ENCODE results near the gene FSD1L. TPM values are rescaled to one million over a fixed set of nuclear protein-coding genes. Genes with fewer than 3 reads are reported as not detected.

FSD1L gene
- total RNA-seq, 1 experiment from 2014 or later: 5.7 TPM

DNA sequence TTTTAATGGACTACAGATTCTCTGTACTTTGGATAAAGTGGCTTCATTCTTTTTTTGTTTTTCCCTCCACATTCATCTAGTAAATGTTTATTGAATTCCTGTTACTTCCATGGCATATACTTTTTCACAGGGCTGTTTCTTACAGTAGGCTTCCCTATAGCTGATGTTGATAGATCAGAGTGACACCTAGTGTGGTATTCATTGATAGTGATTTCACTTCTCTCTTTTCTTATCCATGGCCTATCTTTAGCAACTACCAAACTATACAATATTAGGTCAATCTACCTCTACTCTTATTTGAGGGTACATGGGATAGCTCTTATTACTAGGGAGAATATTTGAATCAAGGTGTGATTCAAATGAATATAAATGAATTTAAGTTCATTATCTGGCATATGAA lies 35.8 kb downstream of the FSD1L start:
- CTCF ChIA-PET: no interaction called here

DNA sequence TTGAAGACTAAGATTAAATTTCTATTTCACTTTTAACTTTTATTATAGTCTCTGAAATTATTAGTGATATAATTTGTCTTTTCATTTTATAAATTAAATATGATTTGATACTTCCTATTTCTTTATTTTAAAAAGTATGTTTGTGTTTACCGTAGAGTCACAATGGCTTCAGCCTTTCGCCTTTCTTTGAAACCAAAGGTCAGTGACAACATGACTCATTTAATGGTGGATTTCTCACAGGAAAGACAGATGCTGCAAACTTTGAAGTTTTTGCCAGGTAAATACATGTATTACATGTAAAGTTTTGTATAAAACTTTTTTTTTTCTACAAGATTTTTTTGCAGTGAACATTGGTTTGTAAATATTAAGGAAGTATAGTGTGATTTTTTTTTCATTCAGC lies 36.4 kb downstream of the FSD1L start:
- intact Hi-C loops (cut with micrococcal nuclease; ENCODE audit: unreplicated experiment): no loop called here
- ChIA-PET POLR2A (no interaction called here), CTCF (no interaction called here)
- Mint-ChIP-seq H3K4me1 (ENCODE audit: low read depth, unreplicated experiment) (no peaks in the 10 kb centered on the region), H3K27me3 (ENCODE audit: insufficient read depth, unreplicated experiment) (no peaks in the 10 kb centered on the region), H3K27ac (ENCODE audit: unreplicated experiment) (no peak overlapping the region), H3K4me3 (ENCODE audit: unreplicated experiment) (no peak overlapping the region), H3K36me3 (ENCODE audit: insufficient read depth, unreplicated experiment) (no peaks in the 10 kb centered on the region), H3K9me3 (ENCODE audit: unreplicated experiment) (no peaks in the 10 kb centered on the region)
- TF ChIP-seq, protein P1, sequence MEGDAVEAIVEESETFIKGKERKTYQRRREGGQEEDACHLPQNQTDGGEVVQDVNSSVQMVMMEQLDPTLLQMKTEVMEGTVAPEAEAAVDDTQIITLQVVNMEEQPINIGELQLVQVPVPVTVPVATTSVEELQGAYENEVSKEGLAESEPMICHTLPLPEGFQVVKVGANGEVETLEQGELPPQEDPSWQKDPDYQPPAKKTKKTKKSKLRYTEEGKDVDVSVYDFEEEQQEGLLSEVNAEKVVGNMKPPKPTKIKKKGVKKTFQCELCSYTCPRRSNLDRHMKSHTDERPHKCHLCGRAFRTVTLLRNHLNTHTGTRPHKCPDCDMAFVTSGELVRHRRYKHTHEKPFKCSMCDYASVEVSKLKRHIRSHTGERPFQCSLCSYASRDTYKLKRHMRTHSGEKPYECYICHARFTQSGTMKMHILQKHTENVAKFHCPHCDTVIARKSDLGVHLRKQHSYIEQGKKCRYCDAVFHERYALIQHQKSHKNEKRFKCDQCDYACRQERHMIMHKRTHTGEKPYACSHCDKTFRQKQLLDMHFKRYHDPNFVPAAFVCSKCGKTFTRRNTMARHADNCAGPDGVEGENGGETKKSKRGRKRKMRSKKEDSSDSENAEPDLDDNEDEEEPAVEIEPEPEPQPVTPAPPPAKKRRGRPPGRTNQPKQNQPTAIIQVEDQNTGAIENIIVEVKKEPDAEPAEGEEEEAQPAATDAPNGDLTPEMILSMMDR (IDR thresholded peaks at IDR 0.05; ENCODE audit: insufficient read depth in 1 of 2, low read depth in 1 of 2, low read length in 1 of 2, severe bottlenecking in 1 of 2, unreplicated experiment in 1 of 2): no peak
- no peaks in the 10 kb centered on the region for H3K36me3 ChIP-seq (ENCODE audit: control insufficient read depth, insufficient read depth, low read length)
- no TSS peak for BruUV-seq (replicated peaks)
- H3K9me3 ChIP-seq: no peaks in the 10 kb centered on the region
- no peaks in the 10 kb centered on the region for H3K4me1 ChIP-seq
- no peak for DNase-seq
- H3K4me3 ChIP-seq (ENCODE audit: low read depth, low read length): no peak overlapping the region
- no peaks in the 10 kb centered on the region for H3K27me3 ChIP-seq (replicated peaks; ENCODE audit: control insufficient read depth, insufficient read depth, low read length)

More for the DNA sequence above, 35.8 kb downstream of the FSD1L start:
- no peaks in the 10 kb centered on the region for H3K9me3 Mint-ChIP-seq (ENCODE audit: unreplicated experiment)
- intact Hi-C loops (cut with micrococcal nuclease; ENCODE audit: unreplicated experiment): no loop called here
- H3K4me3 Mint-ChIP-seq (ENCODE audit: unreplicated experiment): no peak overlapping the region
- no peaks in the 10 kb centered on the region for H3K27me3 Mint-ChIP-seq (ENCODE audit: insufficient read depth, unreplicated experiment)
- Histone ChIP-seq H3K4me1 (no peaks in the 10 kb centered on the region), H3K4me3 (ENCODE audit: low read depth, low read length) (no peak overlapping the region), H3K27me3 (replicated peaks; ENCODE audit: control insufficient read depth, insufficient read depth, low read length) (no peaks in the 10 kb centered on the region), H3K9me3 (no peaks in the 10 kb centered on the region), H3K36me3 (ENCODE audit: control insufficient read depth, insufficient read depth, low read length) (no peaks in the 10 kb centered on the region)
- no TSS peak for BruUV-seq (replicated peaks)
- no peak for DNase-seq
- no peak overlapping the region for H3K27ac Mint-ChIP-seq (ENCODE audit: unreplicated experiment)
- no peaks in the 10 kb centered on the region for H3K4me1 Mint-ChIP-seq (ENCODE audit: low read depth, unreplicated experiment)
- TF ChIP-seq, protein P1 (IDR thresholded peaks at IDR 0.05; ENCODE audit: insufficient read depth in 1 of 2, low read depth in 1 of 2, low read length in 1 of 2, severe bottlenecking in 1 of 2, unreplicated experiment in 1 of 2): no peak
- no peaks in the 10 kb centered on the region for H3K36me3 Mint-ChIP-seq (ENCODE audit: insufficient read depth, unreplicated experiment)
- POLR2A ChIA-PET: no interaction called here

DNA sequence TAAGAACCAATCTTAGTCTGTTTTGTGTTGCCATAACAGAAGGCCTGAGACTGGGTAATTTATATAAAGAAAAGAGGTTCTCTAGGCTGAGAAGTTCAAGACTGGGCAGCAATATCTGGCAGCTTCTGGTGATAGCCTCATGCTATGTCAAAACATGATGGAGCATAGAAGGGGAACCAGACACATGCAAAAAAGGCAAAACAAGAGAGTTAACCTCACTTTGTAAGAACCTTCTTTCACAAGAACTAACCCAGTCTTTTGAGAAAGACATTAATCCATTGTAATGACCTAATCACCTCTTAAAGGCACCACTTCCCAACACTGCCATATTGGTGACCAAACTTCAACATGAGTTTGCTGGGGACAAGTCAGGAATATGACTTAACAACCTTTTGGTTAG lies 37.3 kb downstream of the FSD1L start:
- H3K4me3 Mint-ChIP-seq (ENCODE audit: unreplicated experiment): no peak overlapping the region
- Histone ChIP-seq H3K9me3 (no peaks in the 10 kb centered on the region), H3K4me1 (no peaks in the 10 kb centered on the region), H3K36me3 (ENCODE audit: control insufficient read depth, insufficient read depth, low read length) (no peaks in the 10 kb centered on the region), H3K27me3 (replicated peaks; ENCODE audit: control insufficient read depth, insufficient read depth, low read length) (no peaks in the 10 kb centered on the region), H3K4me3 (ENCODE audit: low read depth, low read length) (no peak overlapping the region)
- H3K36me3 Mint-ChIP-seq (ENCODE audit: insufficient read depth, unreplicated experiment): no peaks in the 10 kb centered on the region
- ChIA-PET CTCF (no interaction called here), POLR2A (no interaction called here)
- H3K9me3 Mint-ChIP-seq (ENCODE audit: unreplicated experiment): no peaks in the 10 kb centered on the region
- TF ChIP-seq, protein P1 (IDR thresholded peaks at IDR 0.05; ENCODE audit: insufficient read depth in 1 of 2, low read depth in 1 of 2, low read length in 1 of 2, severe bottlenecking in 1 of 2, unreplicated experiment in 1 of 2): no peak
- no peak overlapping the region for H3K27ac Mint-ChIP-seq (ENCODE audit: unreplicated experiment)
- BruUV-seq (replicated peaks): no TSS peak
- intact Hi-C loops (cut with micrococcal nuclease; ENCODE audit: unreplicated experiment): no loop called here
- DNase-seq: no peak
- H3K27me3 Mint-ChIP-seq (ENCODE audit: insufficient read depth, unreplicated experiment): no peaks in the 10 kb centered on the region
- H3K4me1 Mint-ChIP-seq (ENCODE audit: low read depth, unreplicated experiment): no peaks in the 10 kb centered on the region
